HepG2 (cell line): Measurements from ENCODE around the gene STARD5. TPM values are rescaled to one million over a fixed set of nuclear protein-coding genes. Genes with fewer than 3 reads are reported as not detected.
A peak's percentile ranks its signal among the peaks of the same experiment; 100 is the strongest.

Experiments used
- ARID2 ChIP-seq: sonication (generic); formaldehyde crosslinking; IDR thresholded peaks from 2 replicates; pipeline ENCODE4 v1.8.1; 2022; ENCODE audit warnings: mild to moderate bottlenecking, missing genetic modification reagents, borderline replicate concordance
- CBFB ChIP-seq: sonication (generic); formaldehyde crosslinking; IDR thresholded peaks from 2 replicates; pipeline ENCODE4 v1.4.0; 2020; ENCODE audit warnings: missing genetic modification reagents
- EZH2 ChIP-seq: conservative IDR thresholded peaks from 2 replicates; pipeline ENCODE4 v1.6.1; 2012; ENCODE audit warnings: mild to moderate bottlenecking, low read depth, low read length, moderate library complexity
- HOXA7 ChIP-seq: sonication (generic); formaldehyde crosslinking; IDR thresholded peaks from 2 replicates; pipeline ENCODE4 v1.8.1; 2022; ENCODE audit warnings: mild to moderate bottlenecking, missing genetic modification reagents, moderate library complexity
- HOXA9 ChIP-seq: sonication (generic); formaldehyde crosslinking; IDR thresholded peaks from 2 replicates; pipeline ENCODE4 v1.8.1; 2022; ENCODE audit warnings: missing genetic modification reagents, mild to moderate bottlenecking, moderate library complexity, borderline replicate concordance
- KDM5B ChIP-seq: sonication (generic); formaldehyde crosslinking; IDR thresholded peaks from 2 replicates; pipeline ENCODE4 v1.4.0; 2020; ENCODE audit warnings: missing genetic modification reagents, mild to moderate bottlenecking, borderline replicate concordance
- KMT2B ChIP-seq: IDR thresholded peaks from 2 replicates; pipeline ENCODE4 v1.6.1; 2016; ENCODE audit warnings: missing genetic modification reagents, missing compliant biosample characterization
- MTA1 ChIP-seq: sonication (generic); formaldehyde crosslinking; IDR thresholded peaks from 2 replicates; pipeline ENCODE4 v1.4.0; 2020; ENCODE audit warnings: missing genetic modification reagents, mild to moderate bottlenecking, borderline replicate concordance
- NFYC ChIP-seq: IDR thresholded peaks from 2 replicates; pipeline ENCODE4 v1.6.1; 2016; ENCODE audit warnings: missing genetic modification reagents, missing compliant biosample characterization
- NPAS2 ChIP-seq: sonication (generic); formaldehyde crosslinking; IDR thresholded peaks from 2 replicates; pipeline ENCODE4 v1.8.0; 2022; ENCODE audit warnings: mild to moderate bottlenecking, missing genetic modification reagents, borderline replicate concordance
- ONECUT2 ChIP-seq: sonication (generic); formaldehyde crosslinking; IDR thresholded peaks from 2 replicates; pipeline ENCODE4 v1.4.0; 2020; ENCODE audit warnings: missing genetic modification reagents
- SNRNP70 ChIP-seq: fragments of 200-400 bp; formaldehyde crosslinking; IDR thresholded peaks from 2 replicates; pipeline ENCODE4 v1.6.1; 2017; ENCODE audit warnings: mild to moderate bottlenecking, low read depth, low read length, moderate library complexity
- SP4 ChIP-seq: sonication (generic); formaldehyde crosslinking; IDR thresholded peaks from 2 replicates; pipeline ENCODE4 v1.8.1; 2023; ENCODE audit warnings: mild to moderate bottlenecking, missing genetic modification reagents
- SRF ChIP-seq: IDR thresholded peaks from 2 replicates; pipeline ENCODE4 v1.6.1; 2011; ENCODE audit warnings: mild to moderate bottlenecking, low read depth, low read length, moderate library complexity
- TBL1XR1 ChIP-seq: fragments of 150-350 bp; IDR thresholded peaks from 2 replicates; pipeline ENCODE4 v1.6.1; 2014; ENCODE audit warnings: borderline replicate concordance, low read length; ENCODE audit not compliant: partially characterized antibody
- ZBTB20 ChIP-seq: sonication (generic); formaldehyde crosslinking; IDR thresholded peaks from 2 replicates; pipeline ENCODE4 v1.8.1; 2023; ENCODE audit warnings: missing genetic modification reagents, low read depth, mild to moderate bottlenecking, borderline replicate concordance
- ZBTB7B ChIP-seq: sonication (generic); formaldehyde crosslinking; IDR thresholded peaks from 2 replicates; pipeline ENCODE4 v1.4.0; 2020; ENCODE audit warnings: missing genetic modification reagents
- ZKSCAN8 ChIP-seq: IDR thresholded peaks from 2 replicates; pipeline ENCODE4 v1.6.1; 2016; ENCODE audit warnings: borderline replicate concordance, missing genetic modification reagents, missing compliant biosample characterization
- ZNF564 ChIP-seq: sonication (generic); formaldehyde crosslinking; IDR thresholded peaks from 2 replicates; pipeline ENCODE4 v1.8.1; 2023; ENCODE audit warnings: mild to moderate bottlenecking, missing genetic modification reagents
- ZNF672 ChIP-seq: sonication (generic); formaldehyde crosslinking; IDR thresholded peaks from 2 replicates; pipeline ENCODE4 v1.8.1; 2022; ENCODE audit warnings: missing genetic modification reagents
- ZNF766 ChIP-seq: sonication (generic); formaldehyde crosslinking; IDR thresholded peaks from 2 replicates; pipeline ENCODE4 v1.5.0; 2020; ENCODE audit warnings: missing genetic modification reagents, borderline replicate concordance
- ZNF790 ChIP-seq: sonication (generic); formaldehyde crosslinking; IDR thresholded peaks from 2 replicates; pipeline ENCODE4 v1.8.0; 2022; ENCODE audit warnings: missing genetic modification reagents, mild to moderate bottlenecking, borderline replicate concordance
- polyA plus RNA-seq, 8 experiments: library from polyadenylated mRNA; depleted of rRNA in 3 of 8; stranded (reverse) in 7 of 8; unstranded in 1 of 8; fragments of >200 nt; fragmentation: Illumina TruSeq in 4 of 8; extraction: Trizol in 4 of 8; gene quantifications; 2 replicates each; pipeline versions ENCODE4 v1.2.1 to v1.2.3, GENCODE V29; 2011 to 2016; ENCODE audit warnings: low read depth in 4 of 8, missing spikeins in 1 of 8, mixed read lengths in 1 of 8; ENCODE audit not compliant: insufficient read depth in 1 of 8
- total RNA-seq, 5 experiments: library from RNA; depleted of rRNA; stranded (reverse); fragments of >200 nt; fragmentation: Illumina TruSeq; extraction: Trizol; gene quantifications; 2 replicates each; pipeline ENCODE4 v1.2.3, GENCODE V29; 2016; ENCODE audit warnings: low read depth in 1 of 5
- TF ChIP-seq, protein P1 (sequence below): sonication (generic); formaldehyde crosslinking; IDR thresholded peaks from 2 replicates; pipeline ENCODE4 v1.4.0; 2020; ENCODE audit warnings: mild to moderate bottlenecking, missing genetic modification reagents
- TF ChIP-seq, protein P2 (sequence below), 2 experiments: IDR thresholded peaks; 2 replicates each; pipeline ENCODE4 v1.6.1; 2011 to 2012; ENCODE audit warnings: low read length in 2 of 2, borderline replicate concordance in 1 of 2, low read depth in 1 of 2, mild to moderate bottlenecking in 1 of 2, moderate library complexity in 1 of 2
- TF ChIP-seq, protein P3 (sequence below): conservative IDR thresholded peaks from 2 replicates; pipeline ENCODE4 v1.6.1; 2018; ENCODE audit warnings: missing genetic modification reagents

The STARD5 gene
- total and polyA plus RNA-seq, 2 of the 13 experiments (the other 11 are each of a cell fraction or from before 2014, with no cell fraction given): 3.1 to 3.5 TPM

- no peak for TF ChIP-seq HOXA7
- TF ChIP-seq, protein P1, sequence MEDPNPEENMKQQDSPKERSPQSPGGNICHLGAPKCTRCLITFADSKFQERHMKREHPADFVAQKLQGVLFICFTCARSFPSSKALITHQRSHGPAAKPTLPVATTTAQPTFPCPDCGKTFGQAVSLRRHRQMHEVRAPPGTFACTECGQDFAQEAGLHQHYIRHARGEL (CRISPR knock-in tag): no peak
- TF ChIP-seq NPAS2 (CRISPR knock-in tag): no peak
- no peak for TF ChIP-seq ZNF790
- TF ChIP-seq ONECUT2 (CRISPR knock-in tag): no peak
- TF ChIP-seq ZBTB20 (CRISPR knock-in tag): no peak
- no peak for TF ChIP-seq SNRNP70
- TF ChIP-seq ZNF766: 0 out of 2 replicates have a peak, but pooled peaks have one; percentile 20
- no peak for TF ChIP-seq EZH2
- no peak for TF ChIP-seq CBFB
- peak; percentile 98 for TF ChIP-seq SP4 (CRISPR knock-in tag)
- TF ChIP-seq SRF: no peak
- no peak for TF ChIP-seq TBL1XR1
- TF ChIP-seq ZNF564 (CRISPR knock-in tag): no peak
- TF ChIP-seq, protein P2, sequence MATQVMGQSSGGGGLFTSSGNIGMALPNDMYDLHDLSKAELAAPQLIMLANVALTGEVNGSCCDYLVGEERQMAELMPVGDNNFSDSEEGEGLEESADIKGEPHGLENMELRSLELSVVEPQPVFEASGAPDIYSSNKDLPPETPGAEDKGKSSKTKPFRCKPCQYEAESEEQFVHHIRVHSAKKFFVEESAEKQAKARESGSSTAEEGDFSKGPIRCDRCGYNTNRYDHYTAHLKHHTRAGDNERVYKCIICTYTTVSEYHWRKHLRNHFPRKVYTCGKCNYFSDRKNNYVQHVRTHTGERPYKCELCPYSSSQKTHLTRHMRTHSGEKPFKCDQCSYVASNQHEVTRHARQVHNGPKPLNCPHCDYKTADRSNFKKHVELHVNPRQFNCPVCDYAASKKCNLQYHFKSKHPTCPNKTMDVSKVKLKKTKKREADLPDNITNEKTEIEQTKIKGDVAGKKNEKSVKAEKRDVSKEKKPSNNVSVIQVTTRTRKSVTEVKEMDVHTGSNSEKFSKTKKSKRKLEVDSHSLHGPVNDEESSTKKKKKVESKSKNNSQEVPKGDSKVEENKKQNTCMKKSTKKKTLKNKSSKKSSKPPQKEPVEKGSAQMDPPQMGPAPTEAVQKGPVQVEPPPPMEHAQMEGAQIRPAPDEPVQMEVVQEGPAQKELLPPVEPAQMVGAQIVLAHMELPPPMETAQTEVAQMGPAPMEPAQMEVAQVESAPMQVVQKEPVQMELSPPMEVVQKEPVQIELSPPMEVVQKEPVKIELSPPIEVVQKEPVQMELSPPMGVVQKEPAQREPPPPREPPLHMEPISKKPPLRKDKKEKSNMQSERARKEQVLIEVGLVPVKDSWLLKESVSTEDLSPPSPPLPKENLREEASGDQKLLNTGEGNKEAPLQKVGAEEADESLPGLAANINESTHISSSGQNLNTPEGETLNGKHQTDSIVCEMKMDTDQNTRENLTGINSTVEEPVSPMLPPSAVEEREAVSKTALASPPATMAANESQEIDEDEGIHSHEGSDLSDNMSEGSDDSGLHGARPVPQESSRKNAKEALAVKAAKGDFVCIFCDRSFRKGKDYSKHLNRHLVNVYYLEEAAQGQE (IDR thresholded peaks at IDR 0.05; ENCODE audit: borderline replicate concordance in 1 of 2, low read depth in 1 of 2, low read length in 2 of 2): peak in 1 of 2 experiments; percentile 44; a peak in 1 of 4 replicates
- no peak for TF ChIP-seq MTA1 (CRISPR knock-in tag)
- TF ChIP-seq KMT2B (CRISPR knock-in tag): no peak
- TF ChIP-seq ARID2 (CRISPR knock-in tag): peak; percentile 36; the same call in 1 of the 2 replicates
- TF ChIP-seq HOXA9: 0 out of 2 replicates have a peak, but pooled peaks have one; percentile 23
- TF ChIP-seq ZNF672 (CRISPR knock-in tag): no peak
- no peak for TF ChIP-seq ZKSCAN8 (CRISPR knock-in tag)
- TF ChIP-seq, protein P3, sequence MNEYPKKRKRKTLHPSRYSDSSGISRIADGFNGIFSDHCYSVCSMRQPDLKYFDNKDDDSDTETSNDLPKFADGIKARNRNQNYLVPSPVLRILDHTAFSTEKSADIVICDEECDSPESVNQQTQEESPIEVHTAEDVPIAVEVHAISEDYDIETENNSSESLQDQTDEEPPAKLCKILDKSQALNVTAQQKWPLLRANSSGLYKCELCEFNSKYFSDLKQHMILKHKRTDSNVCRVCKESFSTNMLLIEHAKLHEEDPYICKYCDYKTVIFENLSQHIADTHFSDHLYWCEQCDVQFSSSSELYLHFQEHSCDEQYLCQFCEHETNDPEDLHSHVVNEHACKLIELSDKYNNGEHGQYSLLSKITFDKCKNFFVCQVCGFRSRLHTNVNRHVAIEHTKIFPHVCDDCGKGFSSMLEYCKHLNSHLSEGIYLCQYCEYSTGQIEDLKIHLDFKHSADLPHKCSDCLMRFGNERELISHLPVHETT (CRISPR knock-in tag): no peak
- TF ChIP-seq ZBTB7B (CRISPR knock-in tag): no peak; the same call in 1 of the 2 replicates
- peak; percentile 66; the same call in 1 of the 2 replicates for TF ChIP-seq KDM5B
- peak; percentile 88 for TF ChIP-seq NFYC (CRISPR knock-in tag)
These were observed at the start of gene STARD5 (continued) for GRCh38 chr15:81323944-81324881.
